Type B pancreatic cell (in vitro differentiated cells): ENCODE data around the gene FAM222B. TPM values are rescaled to one million over a fixed set of nuclear protein-coding genes. Genes with fewer than 3 reads are reported as not detected.

Experiments used
- DNase-seq: peaks from one replicate; pipeline ENCODE4 v3.0.0; 2021; ENCODE audit warnings: mixed read lengths; ENCODE audit not compliant: unreplicated experiment; ENCODE audit errors: extremely low spot score
- H3K27ac Mint-ChIP-seq: 2 replicates; pipeline ENCODE4 v1.8.0; 2021; ENCODE audit warnings: mild to moderate bottlenecking, mixed read lengths
- H3K27me3 Mint-ChIP-seq: 2 replicates; pipeline ENCODE4 v1.8.0; 2021; ENCODE audit warnings: mixed read lengths
- H3K36me3 Mint-ChIP-seq: 2 replicates; pipeline ENCODE4 v1.8.0; 2021; ENCODE audit warnings: mixed read lengths
- H3K4me1 Mint-ChIP-seq: one replicate; pipeline ENCODE4 v1.8.0; 2021; ENCODE audit warnings: mixed read lengths; ENCODE audit not compliant: unreplicated experiment
- H3K4me3 Mint-ChIP-seq: 2 replicates; pipeline ENCODE4 v1.8.0; 2021; ENCODE audit warnings: mild to moderate bottlenecking, mixed read lengths
- H3K9me3 Mint-ChIP-seq: 2 replicates; pipeline ENCODE4 v1.8.0; 2021; ENCODE audit warnings: mixed read lengths
- CTCF ChIP-seq: fragments of 200-600 bp; sonication (generic); conservative IDR thresholded peaks from 2 replicates; pipeline ENCODE4 v1.5.0; 2021; ENCODE audit warnings: antibody characterized with exemption, mild to moderate bottlenecking
- total RNA-seq: library from RNA; stranded (reverse); gene quantifications from 2 replicates; pipeline ENCODE4 v1.2.1, GENCODE V29; 2021; ENCODE audit warnings: low replicate concordance

The FAM222B gene
- total RNA-seq, 1 donor from 2014 or later: 28.7 TPM

GRCh38 chr17:28773736-28774135 lies 68.9 kb downstream of the FAM222B start:
- Mint-ChIP-seq H3K9me3 (no peaks in the 10 kb centered on the region), H3K27ac (peak overlapping the region; percentile 22), H3K36me3 (peaks cover 11% of the 10 kb centered on the region), H3K4me3 (no peak overlapping the region), H3K27me3 (no peaks in the 10 kb centered on the region), H3K4me1 (peaks cover 27% of the 10 kb centered on the region)
- DNase-seq: no peak
- no peak for TF ChIP-seq CTCF

- H3K9me3 Mint-ChIP-seq: no peaks in the 10 kb centered on the region
- peaks cover 19% of the 10 kb centered on the region for H3K4me1 Mint-ChIP-seq
- no peaks in the 10 kb centered on the region for H3K27me3 Mint-ChIP-seq
- no peak for DNase-seq
- no peak overlapping the region for H3K27ac Mint-ChIP-seq
- peaks cover 14% of the 10 kb centered on the region for H3K36me3 Mint-ChIP-seq
- no peak for TF ChIP-seq CTCF
- H3K4me3 Mint-ChIP-seq: no peak overlapping the region
These were observed 77.6 kb downstream of the FAM222B start for GRCh38 chr17:28765038-28765437.

GRCh38 chr17:28763804-28764266 lies 78.8 kb downstream of the FAM222B start:
- H3K27ac Mint-ChIP-seq: peak overlapping the region; percentile 17
- no peaks in the 10 kb centered on the region for H3K27me3 Mint-ChIP-seq
- no peak overlapping the region for H3K4me3 Mint-ChIP-seq
- H3K9me3 Mint-ChIP-seq: no peaks in the 10 kb centered on the region
- no peak for DNase-seq
- peaks cover 8% of the 10 kb centered on the region for H3K36me3 Mint-ChIP-seq
- TF ChIP-seq CTCF: peak; percentile 95
- peaks cover 13% of the 10 kb centered on the region for H3K4me1 Mint-ChIP-seq

- Mint-ChIP-seq H3K36me3 (peaks cover 8% of the 10 kb centered on the region), H3K9me3 (no peaks in the 10 kb centered on the region), H3K4me1 (peaks cover 13% of the 10 kb centered on the region), H3K27ac (no peak overlapping the region), H3K27me3 (no peaks in the 10 kb centered on the region), H3K4me3 (no peak overlapping the region)
- DNase-seq: no peak
- TF ChIP-seq CTCF: no peak
These were observed 79.3 kb downstream of the FAM222B start for GRCh38 chr17:28763137-28763799.

- no peak overlapping the region for H3K4me3 Mint-ChIP-seq
- peaks cover 9% of the 10 kb centered on the region for H3K36me3 Mint-ChIP-seq
- peak overlapping the region; percentile 11 for H3K27ac Mint-ChIP-seq
These were observed 81.7 kb downstream of the FAM222B start for GRCh38 chr17:28760601-28761562.

More at GRCh38 chr17:28760601-28761562, 81.7 kb downstream of the FAM222B start:
- H3K9me3 Mint-ChIP-seq: no peaks in the 10 kb centered on the region
- no peak for TF ChIP-seq CTCF
- peaks cover 13% of the 10 kb centered on the region for H3K4me1 Mint-ChIP-seq
- DNase-seq: no peak
- no peaks in the 10 kb centered on the region for H3K27me3 Mint-ChIP-seq
